T-helper 2 cell (primary cell): ENCODE measurements around the gene NSUN2.
"Not testable (repeated sequence)": the region's sequence is repeated elsewhere in the genome, so short reads cannot be mapped to it uniquely, and the experiment has no call there.

Source experiments
- DNase-seq, 5 experiments: peaks; one replicate each; pipeline versions ENCODE4 v3.0.0 to v3.0.0-alpha.2; 2012 to 2022
- total RNA-seq, 2 donors: gene quantifications; one replicate each; lab custom pipeline; 2026; lab: John Stamatoyannopoulos, UW

The NSUN2 gene
- 74.2 to 87.3 reads per million in 2 donors for total RNA-seq

DNA sequence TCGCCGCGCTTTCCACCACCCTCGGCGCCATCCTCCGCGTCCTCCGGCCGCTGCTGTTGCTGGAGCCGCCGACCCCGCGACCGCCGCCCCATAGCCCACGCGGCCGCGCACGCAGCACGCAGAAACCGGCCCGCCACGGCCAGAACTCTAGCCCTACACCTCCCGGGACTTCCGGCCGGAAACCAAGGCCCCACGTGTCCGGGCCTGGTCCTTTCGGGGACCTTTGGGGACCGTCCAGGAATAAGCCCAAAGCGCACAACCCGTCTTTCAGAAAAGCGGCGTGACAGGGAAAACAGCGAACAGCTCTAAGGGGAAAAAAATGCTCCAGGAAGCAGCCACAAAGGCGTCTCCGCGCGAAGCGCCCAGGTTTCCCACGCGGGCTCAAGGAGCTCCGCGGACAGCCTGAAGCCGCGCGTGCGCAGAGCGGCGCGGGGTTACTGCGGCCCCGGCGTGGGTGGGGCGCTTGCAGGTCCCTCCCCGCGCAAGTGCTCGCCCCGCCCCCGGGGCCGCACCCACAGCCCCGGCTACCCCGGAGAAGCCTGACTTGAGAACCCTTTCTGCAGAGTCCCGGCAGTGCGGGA is at the start of gene NSUN2, which contains the start of gene SRD5A1:
TSS of gene NSUN2 (minus strand) at position 157 of the 581 bp plus-strand sequence. CDS start at position 92, 65 bp downstream.
TSS of gene SRD5A1 (plus strand) at position 553 of the 581 bp plus-strand sequence. CDS start 137 bp downstream, outside the sequence.
- peak; percentile 87 to 94 (median 90) for DNase-seq

DNA sequence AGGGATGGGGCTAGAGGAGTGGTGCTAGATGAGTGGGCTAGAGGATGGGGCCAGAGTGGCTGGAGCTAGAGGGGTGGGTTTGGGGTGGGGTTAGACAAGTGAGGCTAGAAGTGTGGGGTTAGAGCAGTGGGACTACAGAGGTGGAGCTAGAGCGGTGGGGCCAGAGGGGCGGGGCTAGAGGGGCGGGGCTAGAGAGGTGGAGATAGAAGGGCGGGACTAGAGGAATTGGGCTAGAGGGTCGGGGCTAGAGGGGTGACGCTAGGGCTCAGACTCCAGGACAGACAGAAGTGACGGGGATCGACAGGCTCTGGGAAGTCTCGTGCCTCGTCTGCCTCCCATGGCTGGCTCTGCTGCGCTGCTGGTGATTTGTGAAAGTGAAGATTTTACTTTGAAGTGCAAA is 49.4 kb upstream of the NSUN2 start:
- DNase-seq = no peak

DNA sequence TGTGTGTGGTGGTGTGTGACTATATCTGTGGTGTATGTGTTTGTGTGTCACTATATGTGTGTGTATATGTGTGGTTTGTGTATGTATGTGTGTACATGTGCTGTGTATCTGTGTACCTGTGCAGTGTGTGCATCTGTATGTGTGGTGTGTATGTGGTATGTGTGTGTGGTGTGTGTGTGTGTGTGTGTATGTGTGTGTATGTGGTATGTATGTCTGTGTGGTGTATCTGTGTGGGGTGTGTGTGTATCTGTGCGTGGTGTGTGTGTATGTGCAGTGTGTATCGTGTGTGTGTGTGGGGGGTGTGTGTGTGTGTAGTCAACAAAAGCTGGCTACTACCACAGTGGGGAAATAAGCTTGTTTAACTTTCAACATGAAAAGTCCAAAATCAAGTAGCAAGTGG is 48.8 kb upstream of the NSUN2 start:
- DNase-seq = no peak

DNA sequence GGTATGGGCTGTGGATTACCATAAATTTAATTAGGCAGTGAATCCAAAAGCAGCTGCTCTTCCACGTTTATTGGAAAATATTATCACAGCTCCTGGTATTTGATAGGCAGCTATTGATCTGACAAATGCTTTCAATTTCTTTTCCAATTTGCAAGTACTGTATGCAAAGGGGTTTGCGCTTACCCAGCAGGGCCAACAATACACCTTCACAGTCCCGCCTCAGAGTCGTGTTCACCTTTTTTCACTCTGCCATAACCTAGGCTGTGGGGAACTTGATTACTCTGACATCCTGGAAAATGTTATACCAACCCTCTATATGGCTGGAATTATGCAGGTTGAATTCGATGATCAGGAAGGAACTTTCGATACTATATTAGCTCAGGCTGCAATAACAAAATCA is 48.1 kb upstream of the NSUN2 start:
- DNase-seq = no peak

DNA sequence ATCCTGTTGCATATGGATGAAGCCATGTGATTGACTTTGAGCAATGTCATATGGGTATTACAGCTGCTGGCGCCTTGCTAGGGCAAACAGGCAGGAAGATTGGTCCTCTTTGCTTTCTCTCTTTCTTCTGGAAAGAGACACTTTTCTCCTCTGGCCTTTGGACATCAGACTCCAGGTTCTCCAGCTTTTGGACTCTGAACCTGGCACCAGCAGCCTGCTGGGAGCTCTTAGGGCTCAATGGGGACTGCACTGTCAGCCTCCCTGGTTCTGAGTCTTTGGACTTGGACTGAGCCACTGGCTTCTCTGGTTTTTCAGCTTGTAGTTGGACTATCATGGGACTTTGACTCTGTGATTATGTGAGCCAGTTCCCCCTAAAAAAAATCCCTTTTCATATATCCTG is 45.5 kb upstream of the NSUN2 start:
- DNase-seq = no peak

DNA sequence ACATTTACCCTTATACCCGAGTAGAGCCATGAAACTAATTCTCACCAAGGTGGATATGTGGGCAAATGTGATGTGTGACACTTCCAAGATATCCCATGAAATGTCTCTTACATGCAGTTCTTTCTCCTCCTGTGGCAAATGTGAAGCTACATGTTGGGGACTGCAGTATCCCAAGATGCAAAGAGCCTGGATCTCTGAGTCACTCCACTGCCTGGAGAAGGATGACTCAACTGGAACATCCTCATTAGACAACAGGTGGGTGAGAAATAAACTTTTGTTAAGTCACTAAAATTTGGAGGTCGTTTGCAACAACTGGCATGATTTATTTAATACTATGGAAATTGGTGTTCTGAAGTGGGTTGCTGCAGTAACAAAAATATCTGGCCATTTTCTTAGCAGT is 43.9 kb upstream of the NSUN2 start:
- no peak for DNase-seq

DNA sequence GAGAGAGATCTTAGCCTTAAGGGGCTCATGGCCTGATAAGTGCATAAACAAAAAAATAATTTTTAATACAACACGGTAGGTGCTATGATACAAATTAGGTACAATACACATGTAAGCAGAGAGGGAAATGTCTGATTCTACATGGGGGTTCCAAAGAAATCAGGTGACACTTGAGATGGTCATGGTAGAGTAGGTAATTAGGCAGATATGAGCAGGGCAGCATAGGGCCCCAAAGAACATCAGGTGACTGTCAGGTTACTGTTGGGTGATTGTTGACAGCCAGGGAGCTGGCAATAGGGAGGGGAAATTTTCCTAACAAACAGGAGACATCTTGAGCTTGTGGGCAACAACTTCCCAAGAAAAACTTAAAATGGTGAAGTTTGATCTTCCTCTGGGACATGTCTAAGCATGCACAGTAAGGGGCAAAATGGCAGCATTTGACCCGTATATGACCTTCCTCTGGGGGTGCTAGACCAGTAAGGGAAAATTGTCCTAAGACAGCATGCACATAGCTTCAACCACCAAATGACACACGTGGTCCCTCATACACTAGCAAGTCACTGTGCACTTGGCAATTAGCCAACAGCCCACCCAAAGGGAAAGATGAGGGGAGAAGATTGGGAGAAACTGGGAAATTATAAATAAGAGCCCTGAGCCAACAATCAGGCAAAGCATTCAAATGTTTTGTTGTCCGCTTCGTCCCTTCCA is 43.1 kb upstream of the NSUN2 start:
- no peak for DNase-seq

DNA sequence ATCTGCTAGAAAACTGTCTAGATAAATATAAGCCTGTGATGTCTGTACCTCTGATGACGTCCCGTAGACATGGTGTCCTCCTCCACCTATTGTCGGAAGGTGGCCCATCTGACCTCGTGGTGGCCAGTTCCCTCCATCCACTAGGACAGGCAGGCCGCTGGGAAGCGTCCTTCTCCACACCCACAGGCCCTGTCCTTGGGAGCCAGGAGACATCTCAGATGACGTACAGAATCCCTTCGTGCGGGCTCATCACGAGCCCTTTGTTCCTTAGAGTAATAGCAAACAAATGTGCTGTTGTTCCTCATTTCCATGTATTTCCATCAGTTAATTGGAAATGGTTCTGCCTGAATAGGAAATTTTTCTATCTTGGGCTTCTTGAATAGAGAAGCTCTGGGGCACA is 42.0 kb upstream of the NSUN2 start:
- DNase-seq = no peak

DNA sequence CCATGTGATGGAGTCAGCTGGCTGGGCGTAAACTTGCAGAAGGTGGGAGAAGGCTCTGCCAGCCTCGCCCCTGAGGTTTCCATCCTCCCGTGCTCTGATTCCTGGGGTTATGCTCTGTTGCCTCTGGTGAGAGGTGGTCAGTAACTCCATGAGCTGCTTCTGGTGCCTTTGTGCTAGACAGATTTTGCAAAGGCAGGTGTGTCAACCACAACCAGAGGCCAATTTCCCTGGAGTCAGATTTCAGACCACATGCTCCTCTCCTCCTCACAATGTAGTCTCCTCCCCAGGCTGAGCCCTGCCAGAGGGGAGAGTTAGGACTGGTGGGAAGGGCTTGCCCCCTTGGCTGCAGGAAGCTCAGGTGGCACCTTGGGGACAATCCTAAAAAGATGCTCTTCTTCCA is 41.6 kb upstream of the NSUN2 start:
- DNase-seq = no peak

DNA sequence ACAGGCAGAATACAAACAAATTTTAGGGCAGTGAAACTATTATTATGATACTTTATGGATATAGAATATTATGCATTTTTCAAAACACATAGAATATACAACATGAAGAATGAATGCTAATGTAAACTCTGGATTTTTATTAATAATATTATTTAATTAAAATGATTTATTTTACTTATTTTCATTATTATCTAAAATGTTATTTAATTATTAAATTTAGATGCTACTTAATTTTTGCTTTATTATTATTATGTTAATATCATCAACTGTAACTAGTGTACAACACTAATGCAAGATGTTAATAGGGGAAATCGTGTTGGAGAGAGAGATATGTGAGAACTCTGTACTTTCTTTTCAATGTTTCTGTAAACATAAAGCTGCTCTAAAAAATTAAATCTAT is 41.1 kb upstream of the NSUN2 start:
- DNase-seq = no peak

DNA sequence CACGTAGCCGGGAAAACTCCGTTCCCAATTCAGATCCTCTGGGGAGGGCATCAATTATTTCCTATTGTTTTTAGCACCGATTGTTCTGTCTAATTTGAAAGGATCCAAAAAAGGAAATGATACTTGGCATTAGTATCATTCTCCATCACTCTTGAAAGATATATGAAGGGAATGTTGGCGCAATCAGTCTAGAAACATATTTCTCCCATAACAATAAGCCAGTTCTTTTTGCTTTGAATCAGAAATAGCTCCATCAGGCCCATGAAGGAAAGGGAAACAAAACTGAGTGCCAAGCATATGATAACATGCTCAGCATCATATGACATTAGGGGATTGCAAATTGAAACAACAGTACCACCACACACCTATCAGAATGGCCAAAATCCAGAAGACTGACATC is 40.2 kb upstream of the NSUN2 start:
- DNase-seq = no peak

DNA sequence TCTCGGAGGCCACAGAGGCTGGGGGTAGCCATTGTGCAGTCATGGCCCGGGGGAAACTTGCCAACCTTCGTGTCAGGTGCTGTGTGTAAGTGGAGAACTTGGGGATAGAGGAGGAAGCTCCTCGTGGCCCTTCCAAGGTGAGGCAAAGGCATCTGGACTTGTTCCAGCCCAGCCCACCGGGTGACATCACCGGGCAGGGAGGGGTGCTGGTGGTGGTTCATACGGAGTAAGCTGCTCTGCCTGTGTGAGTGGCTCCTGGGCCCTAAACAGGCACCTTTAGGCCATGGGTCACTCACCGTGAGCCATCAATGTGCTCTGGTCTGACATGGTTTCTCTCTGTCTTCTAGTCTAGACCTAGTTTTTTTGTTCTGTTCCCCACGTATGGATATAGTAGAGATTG is 35.9 kb upstream of the NSUN2 start:
- not testable (repeated sequence) for DNase-seq

DNA sequence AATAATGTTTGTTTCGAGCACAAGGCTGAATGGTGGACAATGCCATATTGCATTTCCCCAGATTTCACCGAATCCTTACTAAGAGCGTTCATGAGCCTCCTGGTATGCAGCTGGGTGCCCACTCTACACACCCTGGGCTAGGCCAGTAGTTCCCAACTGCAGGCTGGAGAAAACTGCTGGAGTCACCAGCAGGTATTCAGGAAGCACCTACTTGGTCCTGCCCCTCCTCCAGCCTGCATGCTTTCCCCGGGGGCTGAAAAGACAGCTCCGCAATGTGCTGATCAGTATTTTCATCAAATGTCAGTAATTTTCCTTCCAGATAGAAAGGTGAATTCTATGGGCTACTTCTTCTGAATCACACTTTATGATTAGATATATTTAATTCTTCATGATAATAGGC is 34.8 kb upstream of the NSUN2 start:
- DNase-seq = no peak

DNA sequence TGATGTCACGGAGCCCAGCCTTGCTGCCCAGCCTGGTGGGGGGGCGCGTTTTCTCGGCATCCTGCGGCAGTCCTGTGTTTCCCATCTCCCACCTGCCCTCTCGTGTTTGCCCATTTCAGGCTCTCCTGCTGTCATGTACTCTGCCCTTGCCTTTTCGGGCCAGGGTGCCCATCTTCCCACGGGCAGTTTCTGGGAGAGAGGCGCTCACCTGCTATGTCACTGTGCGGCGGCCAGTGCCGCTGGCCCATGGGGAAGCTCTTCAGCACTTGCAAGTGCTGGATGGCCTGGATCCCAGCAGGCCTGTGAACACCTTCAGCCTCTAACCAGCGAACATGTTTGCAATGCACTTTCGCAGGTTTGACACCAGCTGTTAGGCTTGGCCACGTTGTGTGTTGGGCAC is 33.9 kb upstream of the NSUN2 start:
- no peak for DNase-seq

DNA sequence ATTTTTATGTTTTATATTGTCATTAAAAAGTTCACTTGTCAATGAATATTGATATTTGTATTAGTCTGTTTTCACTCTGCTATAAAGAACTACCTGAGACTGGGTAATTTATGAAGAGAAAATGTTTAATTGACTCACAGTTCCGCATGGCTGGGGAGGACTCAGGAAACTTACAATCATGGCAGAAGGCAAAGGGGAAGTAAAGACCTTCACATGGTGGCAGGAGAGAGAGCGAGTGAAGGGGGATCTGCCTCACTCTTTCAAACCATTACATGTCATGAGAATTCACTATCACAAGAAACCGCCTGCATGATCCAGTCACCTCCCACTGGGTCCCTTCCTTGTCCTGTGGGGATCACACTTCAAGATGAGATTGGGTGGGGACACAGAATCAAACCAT is 27.8 kb upstream of the NSUN2 start:
- no peak for DNase-seq

DNA sequence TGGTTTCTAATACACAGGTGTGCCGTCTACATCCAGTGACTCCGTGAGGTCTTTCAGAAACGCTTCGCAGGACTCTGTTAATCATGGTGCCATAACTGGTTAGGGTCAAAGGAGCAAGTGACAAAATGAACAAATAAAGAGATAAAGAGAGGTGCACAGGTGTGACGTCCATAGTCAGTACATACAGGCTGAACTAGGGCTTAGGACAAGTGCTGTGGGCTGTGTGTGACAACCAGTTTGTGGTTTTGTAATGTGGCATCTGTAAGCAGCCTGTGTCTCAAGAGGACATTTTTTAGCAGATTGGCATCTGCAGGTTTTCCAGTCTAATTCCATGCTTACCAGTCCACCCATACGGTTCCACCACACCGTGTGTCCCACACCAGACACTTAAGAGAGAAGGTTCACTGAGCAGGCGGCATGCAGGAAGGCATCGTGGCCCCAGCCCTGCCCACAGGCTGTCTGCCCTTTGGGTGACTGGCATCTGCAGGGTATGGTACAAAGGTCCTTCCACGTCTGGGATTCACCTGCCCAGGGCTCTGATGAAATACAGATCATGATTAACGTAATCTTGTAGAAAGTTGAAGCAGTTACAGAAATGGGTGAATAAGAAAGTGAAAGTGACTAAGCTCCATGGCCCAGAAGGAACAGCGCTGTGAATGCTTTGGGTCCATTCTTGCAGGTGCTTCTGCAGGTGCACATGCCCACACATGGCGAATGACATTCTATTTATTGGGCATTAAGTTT is 27.3 kb upstream of the NSUN2 start:
- DNase-seq = no peak

DNA sequence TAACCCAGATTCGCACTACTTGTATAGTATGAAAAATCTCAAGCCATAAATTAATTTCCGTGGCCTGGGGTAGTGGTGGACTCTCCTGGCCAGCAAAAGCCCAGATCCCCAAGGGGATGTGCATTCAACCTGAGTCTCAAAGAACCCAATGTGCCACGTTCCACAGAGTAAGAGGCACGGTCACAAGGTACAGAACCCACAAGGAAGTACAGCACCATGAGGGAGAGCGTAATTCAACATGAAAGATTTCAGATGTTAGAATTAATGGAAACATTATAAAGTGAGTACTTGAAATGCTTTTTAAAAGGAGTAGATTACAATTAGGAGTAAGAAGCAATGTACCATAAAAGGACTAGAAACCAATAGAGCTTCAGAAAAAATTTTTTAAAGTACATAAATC is 23.8 kb upstream of the NSUN2 start:
- no peak for DNase-seq

DNA sequence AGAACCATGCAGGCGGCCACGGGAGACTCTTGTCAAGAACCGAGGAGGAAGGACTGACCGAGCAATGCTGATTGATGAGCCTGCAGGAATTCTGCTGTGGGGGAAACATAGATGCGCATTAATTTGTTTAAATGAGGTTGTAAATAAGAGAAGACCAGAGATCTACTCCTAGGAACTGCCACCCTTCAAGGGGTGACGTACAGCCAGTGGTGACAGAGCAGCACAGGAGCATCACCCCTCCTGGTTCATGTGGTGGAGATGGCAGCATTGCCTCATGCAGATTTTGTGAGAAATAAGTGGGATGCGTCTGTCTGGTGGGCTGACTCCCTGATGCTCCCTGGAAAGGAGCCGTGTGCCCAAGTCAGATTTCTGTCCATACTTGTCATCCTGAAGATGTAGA is 22.6 kb upstream of the NSUN2 start:
- no peak for DNase-seq

DNA sequence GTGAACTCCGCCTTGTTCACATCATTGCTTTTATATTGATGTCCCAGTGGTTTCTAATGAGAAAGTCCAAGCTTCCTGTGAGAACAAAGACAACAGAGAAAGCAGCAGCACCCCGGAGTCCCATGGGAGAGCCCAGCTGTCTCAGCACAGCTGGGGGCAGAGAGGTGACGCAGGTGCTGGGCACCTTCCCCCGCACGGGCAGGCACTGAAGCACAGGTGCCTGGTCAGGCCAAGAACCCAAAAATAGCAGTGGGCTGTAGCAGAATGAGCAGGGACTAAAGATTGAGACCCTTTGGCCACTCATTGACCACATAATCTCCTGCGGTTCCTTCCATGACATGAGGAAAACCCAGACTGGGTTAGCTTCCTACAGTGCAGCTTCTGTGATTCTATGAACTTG is 19.2 kb upstream of the NSUN2 start:
- no peak for DNase-seq

DNA sequence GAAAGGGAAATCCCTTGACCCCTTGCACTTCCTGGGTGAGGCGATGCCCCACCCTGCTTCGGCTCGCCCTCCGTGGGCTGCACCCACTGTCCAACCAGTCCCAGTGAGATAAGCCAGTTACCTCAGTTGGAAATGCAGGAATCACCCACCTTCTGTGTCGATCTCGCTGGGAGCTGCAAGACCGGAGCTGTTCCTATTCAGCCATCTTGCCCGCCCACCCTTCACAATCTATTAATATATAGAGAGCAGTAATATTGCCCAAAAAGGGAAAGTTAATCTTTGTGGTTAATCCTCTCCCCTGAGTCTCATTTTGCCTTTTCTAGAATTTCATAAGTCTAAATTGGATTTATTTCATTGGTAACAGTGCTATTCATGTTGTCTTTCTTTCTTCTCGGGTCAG is 16.8 kb upstream of the NSUN2 start:
- DNase-seq = no peak

DNA sequence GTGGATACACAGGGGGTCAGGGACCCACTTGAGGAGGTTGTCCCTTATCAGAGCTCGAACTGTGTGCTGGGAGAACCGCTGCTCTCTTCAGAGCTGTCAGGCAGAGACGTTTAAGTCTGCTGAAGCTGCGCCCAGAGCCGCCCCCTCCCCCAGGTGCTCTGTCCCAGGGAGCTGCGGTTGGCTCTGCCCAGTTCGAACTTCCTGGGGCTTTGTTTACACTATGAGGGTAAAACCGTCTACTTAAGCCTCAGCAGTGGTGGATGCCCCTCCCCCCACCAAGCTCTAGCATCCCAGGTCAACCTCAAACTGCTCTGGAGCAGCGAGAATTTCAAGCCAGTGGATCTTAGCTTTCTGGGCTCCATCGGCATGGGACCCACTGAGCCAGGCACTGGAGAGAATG is 16.3 kb upstream of the NSUN2 start:
- DNase-seq = no peak

DNA sequence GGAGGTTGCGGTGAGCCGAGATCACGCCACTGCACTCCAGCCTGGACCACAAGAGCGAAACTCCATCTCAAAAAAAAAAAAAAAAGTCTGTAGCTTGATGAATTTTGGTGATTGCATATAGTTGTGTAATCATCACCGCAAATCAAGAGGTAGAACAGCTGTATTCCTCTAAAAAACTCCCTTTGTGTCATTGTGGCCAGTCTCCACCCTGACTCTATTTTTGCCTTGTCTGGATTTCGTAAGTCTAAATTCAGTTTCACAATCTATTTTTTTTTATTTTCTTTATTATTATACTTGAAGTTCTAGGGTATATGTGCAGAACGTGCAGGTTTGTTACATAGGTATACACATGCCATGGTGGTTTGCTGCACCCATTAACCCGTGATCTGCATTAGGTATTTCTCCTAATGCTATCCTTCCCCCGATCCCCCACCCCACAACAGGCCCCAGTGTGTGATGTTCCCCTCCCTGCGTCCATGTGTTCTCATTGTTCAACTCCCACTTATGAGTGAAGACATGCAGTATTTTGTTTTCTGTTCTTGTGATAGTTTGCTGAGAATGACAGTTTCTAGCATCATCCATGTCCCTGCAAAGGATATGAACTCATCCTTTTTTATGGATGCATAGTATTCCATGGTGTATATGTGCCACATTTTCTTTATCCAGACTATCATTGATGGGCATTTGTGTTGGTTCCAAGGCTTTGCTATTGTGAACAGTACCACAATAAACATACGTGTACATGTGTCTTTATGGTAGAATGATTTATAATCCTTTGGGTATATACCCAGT is 12.9 kb upstream of the NSUN2 start:
- not testable (repeated sequence) for DNase-seq

DNA sequence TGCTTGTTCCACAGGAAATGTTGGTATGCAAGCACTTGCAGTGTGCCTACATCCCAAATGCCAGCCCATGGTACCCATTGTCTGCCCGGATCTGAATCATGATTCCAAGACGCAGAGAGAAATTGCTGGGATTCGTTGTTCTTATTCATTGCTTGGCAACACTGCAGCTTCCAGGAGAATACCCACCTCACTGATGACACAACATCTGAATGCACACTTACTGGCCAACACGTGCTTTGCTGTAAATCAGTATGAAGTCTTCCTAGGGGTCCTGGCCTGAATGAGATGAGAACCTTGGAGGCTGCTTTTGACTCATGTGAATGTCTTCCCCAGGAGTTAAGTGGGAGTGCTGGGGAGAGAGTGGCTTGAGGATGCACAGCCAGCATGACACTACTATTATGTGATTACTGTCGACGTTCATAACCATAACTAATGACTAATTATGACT is 12.0 kb upstream of the NSUN2 start:
- no peak for DNase-seq
